Measurements from ENCODE around the gene CDH12.

GRCh38 chr5:22612928-22613327 is 240.2 kb downstream of the CDH12 start:
- no peak for TF ChIP-seq MAFK (IDR thresholded peaks at IDR 0.05; ENCODE audit: partially characterized antibody)
- TF ChIP-seq CEBPB (IDR thresholded peaks at IDR 0.05), result no peak
- no peak for TF ChIP-seq CTCF (IDR thresholded peaks at IDR 0.05)
- no peak for TF ChIP-seq EP300 (IDR thresholded peaks at IDR 0.05)
- TF ChIP-seq SMC3 (IDR thresholded peaks at IDR 0.05), result no peak
- no peak for TF ChIP-seq ZFP36 (IDR thresholded peaks at IDR 0.05; ENCODE audit: borderline replicate concordance, partially characterized antibody)
- no peak for TF ChIP-seq MAZ (IDR thresholded peaks at IDR 0.05; ENCODE audit: borderline replicate concordance, low read depth, low read length)
- no peak for TF ChIP-seq POLR2A (IDR thresholded peaks at IDR 0.05; ENCODE audit: low read length)
- TF ChIP-seq MAX (IDR thresholded peaks at IDR 0.05), result no peak
- TF ChIP-seq BHLHE40 (IDR thresholded peaks at IDR 0.05; ENCODE audit: low read depth, low read length), result no peak
